ENCODE data around the gene GPR78.

- TF ChIP-seq CTCF (IDR thresholded peaks at IDR 0.05) (no peak), EZH2 (IDR thresholded peaks at IDR 0.05) (no peak)
Measured at GRCh38 chr4:8591626-8592365, 11.6 kb downstream of the GPR78 start.

Measured in neural progenitor cell (in vitro differentiated cells).